HepG2 (cell line): ENCODE results near the gene ARHGAP26. TPM values are rescaled to one million over a fixed set of nuclear protein-coding genes. Genes with fewer than 3 reads are reported as not detected.

Experiments used
- ATAC-seq: fragments of 200-7000 bp; cut with Tn5 transposase; 3 replicates; pipeline ENCODE4 v1.9.1; 2020; ENCODE audit warnings: mild to moderate bottlenecking, moderate library complexity
- BruUV-seq: library from RNA; stranded (reverse); fragments of 400-500 nt; replicated peaks from 2 replicates; lab custom pipeline; 2021; lab: Mats Ljungman, UMichigan
- CTCF ChIA-PET: fragments of 300-600 bp; formaldehyde crosslinking; extraction: SDS; loops from one replicate; lab custom pipeline; 2021; ENCODE audit warnings: low total read pairs, inconsistent platforms, low intra/inter-chr PET ratio; lab: Yijun Ruan, JAX
- POLR2A ChIA-PET: fragments of 350-600 bp; sonication (Branson Sonifier 250); formaldehyde crosslinking; loops from one replicate; lab custom pipeline; 2020; ENCODE audit warnings: antibody characterized with exemption, inconsistent platforms; lab: Yijun Ruan, JAX
- DNase-seq: peaks from one replicate; pipeline ENCODE4 v3.0.0-alpha.2; 2015; ENCODE audit warnings: low spot score
- FAIRE-seq: peaks from 3 replicates; lab custom pipeline; 2011; peaks lifted over from hg19 to GRCh38; lab: Jason Lieb, UNC
- H2AFZ ChIP-seq: one replicate; pipeline ENCODE4 v1.6.1; 2011; ENCODE audit warnings: low read length, inconsistent platforms
- H3K27ac ChIP-seq: fragments of 300-600 bp; 3 replicates; pipeline ENCODE4 v1.8.0; 2011; ENCODE audit warnings: mixed run types, mild to moderate bottlenecking, mixed read lengths, low read length, inconsistent platforms; ENCODE audit not compliant: insufficient read depth; ENCODE audit errors: extremely low read length
- H3K27me3 ChIP-seq, 2 experiments: fragments of 200-600 bp in 1 of 2; 2 replicates in 1 of 2; 3 replicates in 1 of 2; pipeline versions ENCODE4 v1.6.0 to v1.8.0; 2011; ENCODE audit warnings: low read length in 2 of 2, mild to moderate bottlenecking in 2 of 2, moderate library complexity in 2 of 2, inconsistent platforms in 1 of 2; ENCODE audit not compliant: insufficient read depth in 2 of 2, control insufficient read depth in 1 of 2
- H3K36me3 ChIP-seq, 2 experiments: fragments of 200-600 bp in 1 of 2; replicated peaks in 1 of 2; 2 replicates in 1 of 2; 3 replicates in 1 of 2; pipeline versions ENCODE4 v1.5.1 to v1.8.0; 2011; ENCODE audit warnings: low read length in 2 of 2, inconsistent platforms in 1 of 2; ENCODE audit not compliant: insufficient read depth in 2 of 2, control insufficient read depth in 1 of 2
- H3K4me1 ChIP-seq: 2 replicates; pipeline ENCODE4 v1.5.1; 2012; ENCODE audit warnings: low read length, inconsistent platforms; ENCODE audit not compliant: insufficient read depth
- H3K4me2 ChIP-seq: 2 replicates; pipeline ENCODE4 v1.6.0; 2011; ENCODE audit warnings: low read depth, low read length, inconsistent platforms
- H3K4me3 ChIP-seq, 3 experiments: fragments of 200-600 bp in 1 of 3; sonication (generic), shearing (Covaris generic) in 1 of 3; replicated peaks in 1 of 3; 2 replicates each; pipeline ENCODE4 v1.5.1; 2011 to 2016; ENCODE audit warnings: low read length in 3 of 3, inconsistent platforms in 2 of 3, low read depth in 2 of 3, mild to moderate bottlenecking in 2 of 3, control low read depth in 1 of 3, mixed read lengths in 1 of 3; ENCODE audit not compliant: insufficient read depth in 1 of 3
- H3K79me2 ChIP-seq: one replicate; pipeline ENCODE4 v1.6.1; 2011; ENCODE audit warnings: low read length, inconsistent platforms; ENCODE audit not compliant: insufficient read depth
- H3K9ac ChIP-seq: 2 replicates; pipeline ENCODE4 v1.6.0; 2011; ENCODE audit warnings: mild to moderate bottlenecking, low read depth, low read length, inconsistent platforms; ENCODE audit not compliant: insufficient read depth
- H3K9me3 ChIP-seq: 2 replicates; pipeline ENCODE4 v1.5.1; 2012; ENCODE audit warnings: mild to moderate bottlenecking, low read length
- H4K20me1 ChIP-seq: 2 replicates; pipeline ENCODE4 v1.6.0; 2011; ENCODE audit warnings: inconsistent platforms, mild to moderate bottlenecking, low read length, moderate library complexity; ENCODE audit not compliant: insufficient read depth
- DNMT3B ChIP-seq: conservative IDR thresholded peaks from 2 replicates; pipeline ENCODE4 v1.6.1; 2016; ENCODE audit warnings: missing biosample characterization, control low read depth
- FOXA3 ChIP-seq: IDR thresholded peaks from 2 replicates; pipeline ENCODE4 v1.6.1; 2016; ENCODE audit warnings: missing genetic modification reagents, missing compliant biosample characterization
- HDAC1 ChIP-seq: sonication (generic); formaldehyde crosslinking; IDR thresholded peaks from 2 replicates; pipeline ENCODE4 v1.5.1; 2020; ENCODE audit warnings: mild to moderate bottlenecking, missing genetic modification reagents
- HHEX ChIP-seq: IDR thresholded peaks from 2 replicates; pipeline ENCODE4 v1.6.1; 2016; ENCODE audit warnings: control low read depth
- MLX ChIP-seq: IDR thresholded peaks from 2 replicates; pipeline ENCODE4 v1.6.1; 2016
- NFE2 ChIP-seq: sonication (generic); formaldehyde crosslinking; IDR thresholded peaks from 2 replicates; pipeline ENCODE4 v1.4.0; 2020; ENCODE audit warnings: missing genetic modification reagents
- RBFOX2 ChIP-seq: fragments of 200-400 bp; formaldehyde crosslinking; IDR thresholded peaks from 2 replicates; pipeline ENCODE4 v1.6.1; 2017; ENCODE audit warnings: low read depth, mild to moderate bottlenecking, low read length
- RBM22 ChIP-seq: fragments of 200-400 bp; formaldehyde crosslinking; optimal IDR thresholded peaks from 2 replicates; pipeline ENCODE3; 2017; ENCODE audit warnings: mild to moderate bottlenecking, low read length, moderate library complexity
- SNAI1 ChIP-seq: sonication (generic); formaldehyde crosslinking; IDR thresholded peaks from 2 replicates; pipeline ENCODE4 v1.5.0; 2020; ENCODE audit warnings: mild to moderate bottlenecking, missing genetic modification reagents, borderline replicate concordance
- SNRNP70 ChIP-seq: fragments of 200-400 bp; formaldehyde crosslinking; IDR thresholded peaks from 2 replicates; pipeline ENCODE4 v1.6.1; 2017; ENCODE audit warnings: mild to moderate bottlenecking, low read depth, low read length, moderate library complexity
- SOX13 ChIP-seq, 3 experiments: fragments of 450-650 bp in 1 of 3; sonication (generic) in 1 of 3; formaldehyde crosslinking in 1 of 3; IDR thresholded peaks in 2 of 3; conservative IDR thresholded peaks in 1 of 3; 2 replicates each; pipeline versions ENCODE4 v1.5.0 to v1.6.1; 2016 to 2020; ENCODE audit warnings: antibody characterized with exemption in 1 of 3, mild to moderate bottlenecking in 1 of 3, missing compliant biosample characterization in 1 of 3, missing genetic modification reagents in 1 of 3, moderate library complexity in 1 of 3
- THYN1 ChIP-seq: sonication (generic); formaldehyde crosslinking; IDR thresholded peaks from 2 replicates; pipeline ENCODE4 v1.8.1; 2023; ENCODE audit warnings: low read depth, mild to moderate bottlenecking, moderate library complexity, missing genetic modification reagents, borderline replicate concordance
- TSC22D2 ChIP-seq: sonication (generic); formaldehyde crosslinking; IDR thresholded peaks from 2 replicates; pipeline ENCODE4 v1.5.1; 2020; ENCODE audit warnings: missing genetic modification reagents, mild to moderate bottlenecking, borderline replicate concordance
- U2AF2 ChIP-seq: fragments of 200-400 bp; formaldehyde crosslinking; IDR thresholded peaks from 2 replicates; pipeline ENCODE4 v1.6.1; 2017; ENCODE audit warnings: low read depth, mild to moderate bottlenecking, low read length
- ZNF317 ChIP-seq: sonication (generic); formaldehyde crosslinking; IDR thresholded peaks from 2 replicates; pipeline ENCODE4 v1.5.0; 2020; ENCODE audit warnings: mild to moderate bottlenecking, missing genetic modification reagents
- ZNF687 ChIP-seq: sonication (generic); formaldehyde crosslinking; IDR thresholded peaks from 2 replicates; pipeline ENCODE4 v1.5.1; 2020; ENCODE audit warnings: mild to moderate bottlenecking, missing genetic modification reagents, moderate library complexity
- WGBS: methylation state at CpG from one replicate; pipeline ENCODE4 v1.1.6; 2017; ENCODE audit warnings: low lambda C conversion rate; 5-methylcytosine and 5-hydroxymethylcytosine counted together
- in situ Hi-C: cut with HindIII; loops from 2 replicates; pipeline ENCODE4 v1.10.0; 2017; ENCODE audit warnings: low pct_unique_long_range_greater_than_20kb; ENCODE audit not compliant: extremely low pct_ligation_motif_present
- intact Hi-C: fragments of 100-400 bp; cut with micrococcal nuclease; formaldehyde crosslinking; loops from one replicate; pipeline ENCODE4 v1.10.0; 2022; ENCODE audit not compliant: unreplicated experiment
- polyA plus RNA-seq, 8 experiments: library from polyadenylated mRNA; depleted of rRNA in 3 of 8; stranded (reverse) in 7 of 8; unstranded in 1 of 8; fragments of >200 nt; fragmentation: Illumina TruSeq in 4 of 8; extraction: Trizol in 4 of 8; gene quantifications; 2 replicates each; pipeline versions ENCODE4 v1.2.1 to v1.2.3, GENCODE V29; 2011 to 2016; ENCODE audit warnings: low read depth in 4 of 8, missing spikeins in 1 of 8, mixed read lengths in 1 of 8; ENCODE audit not compliant: insufficient read depth in 1 of 8
- total RNA-seq, 5 experiments: library from RNA; depleted of rRNA; stranded (reverse); fragments of >200 nt; fragmentation: Illumina TruSeq; extraction: Trizol; gene quantifications; 2 replicates each; pipeline ENCODE4 v1.2.3, GENCODE V29; 2016; ENCODE audit warnings: low read depth in 1 of 5

Gene ARHGAP26
- total and polyA plus RNA-seq, 2 of the 13 experiments (the other 11 are each of a cell fraction or from before 2014, with no cell fraction given): 9.6 to 18.2 TPM

GRCh38 chr5:143147902-143148301, 377.7 kb downstream of the ARHGAP26 start:
- peaks cover 8 to 29% of the 10 kb centered on the region in 2 experiments; a peak in 4 of 5 replicates for H3K36me3 ChIP-seq
- H3K79me2 ChIP-seq: no peaks in the 10 kb centered on the region
- H3K9ac ChIP-seq: no peak overlapping the region
- no peaks in the 10 kb centered on the region for H4K20me1 ChIP-seq
- no TSS peak for BruUV-seq
- CTCF ChIA-PET: no interaction called here
- no peak overlapping the region for H3K4me2 ChIP-seq
- no peak overlapping the region for H3K4me3 ChIP-seq
- TF ChIP-seq U2AF2 (no peak), THYN1 (CRISPR knock-in tag) (no peak), TSC22D2 (CRISPR knock-in tag) (no peak), HHEX (CRISPR knock-in tag) (no peak), MLX (CRISPR knock-in tag) (no peak), SNAI1 (CRISPR knock-in tag) (no peak), ZNF317 (CRISPR knock-in tag) (peak; percentile 51; the same call in 1 of the 2 replicates), NFE2 (no peak)
- in situ Hi-C loops (no loop called here), intact Hi-C loops (no loop called here)
- ATAC-seq (no peak), DNase-seq (no peak), FAIRE-seq (no peak)
- no peaks in the 10 kb centered on the region for H3K4me1 ChIP-seq
- WGBS: 99% methylated on average over 6 of the region's 6 CpGs
- H3K9me3 ChIP-seq: no peaks in the 10 kb centered on the region
- no peak overlapping the region for H2AFZ ChIP-seq
- POLR2A ChIA-PET: no interaction called here
- H3K27me3 ChIP-seq: no peaks in the 10 kb centered on the region
- H3K27ac ChIP-seq: no peak overlapping the region

GRCh38 chr5:143148771-143149170, 378.6 kb downstream of the ARHGAP26 start:
- Histone ChIP-seq H3K9me3 (no peaks in the 10 kb centered on the region), H3K27me3 (no peaks in the 10 kb centered on the region), H4K20me1 (no peaks in the 10 kb centered on the region), H3K9ac (no peak overlapping the region), H3K4me1 (no peaks in the 10 kb centered on the region), H3K36me3 (peaks cover 8 to 29% of the 10 kb centered on the region in 2 experiments; a peak in 4 of 5 replicates), H3K4me3 (no peak overlapping the region), H3K27ac (no peak overlapping the region), H3K4me2 (no peak overlapping the region), H3K79me2 (no peaks in the 10 kb centered on the region), H2AFZ (no peak overlapping the region)
- POLR2A ChIA-PET: no interaction called here
- DNase-seq: no peak
- intact Hi-C loops (no loop called here), in situ Hi-C loops (no loop called here)
- FAIRE-seq: no peak
- BruUV-seq: no TSS peak
- 90% methylated on average over 3 of the region's 3 CpGs for WGBS
- CTCF ChIA-PET: no interaction called here
- ATAC-seq: no peak
- TF ChIP-seq SOX13 (IDR thresholded peaks at IDR 0.05): no peak
- TF ChIP-seq SOX13 (CRISPR knock-in tag; conservative IDR thresholded peaks at IDR 0.05 in 1 of 2, IDR thresholded peaks at IDR 0.05 in 1 of 2): no peak
- no peak for TF ChIP-seq RBFOX2
- TF ChIP-seq SNRNP70: no peak
- no peak for TF ChIP-seq FOXA3 (CRISPR knock-in tag)
- TF ChIP-seq RBM22: no peak
- no peak for TF ChIP-seq DNMT3B (CRISPR knock-in tag)
- TF ChIP-seq HDAC1 (CRISPR knock-in tag): no peak
- TF ChIP-seq ZNF687 (CRISPR knock-in tag): no peak
